SK-N-SH (cell line): ENCODE measurements around the gene LTF.

Source experiments
- CTCF ChIP-seq: fragments of 200-600 bp; sonication (generic); IDR thresholded peaks from 2 replicates; pipeline ENCODE4 v1.6.1; 2017; ENCODE audit warnings: antibody characterized with exemption, mild to moderate bottlenecking, moderate library complexity
- ELF1 ChIP-seq: IDR thresholded peaks from 2 replicates; pipeline ENCODE4 v1.4.0; 2012
- FOXM1 ChIP-seq: IDR thresholded peaks from 2 replicates; pipeline ENCODE4 v1.4.0; 2012; ENCODE audit warnings: low read depth, mild to moderate bottlenecking
- GABPA ChIP-seq: IDR thresholded peaks from 2 replicates; pipeline ENCODE4 v1.4.0; 2012; ENCODE audit warnings: low read depth, mild to moderate bottlenecking
- MXI1 ChIP-seq: IDR thresholded peaks from 2 replicates; pipeline ENCODE4 v1.6.1; 2012; ENCODE audit warnings: mild to moderate bottlenecking, low read depth, low read length, improper control_type of control experiment
- POLR2AphosphoS5 ChIP-seq: IDR thresholded peaks from 2 replicates; pipeline ENCODE4 v1.6.1; 2012; ENCODE audit warnings: low read depth, low read length
- RCOR1 ChIP-seq: fragments of 150-350 bp; IDR thresholded peaks from 2 replicates; pipeline ENCODE4 v1.6.1; 2017; ENCODE audit warnings: antibody characterized with exemption, low read length
- SIN3A ChIP-seq: IDR thresholded peaks from 2 replicates; pipeline ENCODE4 v1.6.1; 2012; ENCODE audit warnings: low read depth, mild to moderate bottlenecking, low read length, moderate library complexity, borderline replicate concordance
- SMC3 ChIP-seq: IDR thresholded peaks from 2 replicates; pipeline ENCODE4 v1.6.1; 2012; ENCODE audit warnings: low read depth, low read length, improper control_type of control experiment
- YY1 ChIP-seq: IDR thresholded peaks from 2 replicates; pipeline ENCODE4 v1.4.0; 2012; ENCODE audit warnings: low read depth, mild to moderate bottlenecking

GRCh38 chr3:46489875-46490274 lies 25.2 kb upstream of the LTF start:
- TF ChIP-seq MXI1 = no peak
- TF ChIP-seq CTCF = no peak
- TF ChIP-seq POLR2AphosphoS5 = no peak
- no peak for TF ChIP-seq SMC3
- no peak for TF ChIP-seq SIN3A
- no peak for TF ChIP-seq YY1
- no peak for TF ChIP-seq GABPA
- no peak for TF ChIP-seq FOXM1
- TF ChIP-seq RCOR1 = no peak
- TF ChIP-seq ELF1 = no peak
